Endodermal cell (in vitro differentiated cells): Measurements from ENCODE around the gene KIAA1614. TPM values are rescaled to one million over a fixed set of nuclear protein-coding genes. Genes with fewer than 3 reads are reported as not detected.

Experiments used
- DNase-seq: peaks from one replicate; pipeline ENCODE4 v3.0.0-alpha.2; 2017
- H3K27ac ChIP-seq: 2 replicates; pipeline ENCODE4 v1.5.1; 2013; ENCODE audit warnings: mild to moderate bottlenecking, low read depth, low read length, moderate library complexity
- H3K27me3 ChIP-seq: 2 replicates; pipeline ENCODE4 v1.6.1; 2013; ENCODE audit warnings: mild to moderate bottlenecking, low read length, moderate library complexity; ENCODE audit not compliant: insufficient read depth, control insufficient read depth, poor library complexity, severe bottlenecking
- H3K36me3 ChIP-seq: 2 replicates; pipeline ENCODE4 v1.7.0; 2013; ENCODE audit warnings: mild to moderate bottlenecking, low read length, moderate library complexity; ENCODE audit not compliant: control insufficient read depth, insufficient read depth
- H3K4me1 ChIP-seq: one replicate; pipeline ENCODE4 v1.7.0; 2013; ENCODE audit warnings: low read length; ENCODE audit not compliant: control insufficient read depth, insufficient read depth
- H3K4me3 ChIP-seq: 2 replicates; pipeline ENCODE4 v1.5.1; 2013; ENCODE audit warnings: mild to moderate bottlenecking, low read length, moderate library complexity
- H3K9ac ChIP-seq: 2 replicates; pipeline ENCODE4 v1.6.1; 2013; ENCODE audit warnings: mild to moderate bottlenecking, low read length, moderate library complexity; ENCODE audit not compliant: poor library complexity, severe bottlenecking; ENCODE audit errors: extremely low read depth
- H3K9me3 ChIP-seq: 2 replicates; pipeline ENCODE4 v1.6.1; 2013; ENCODE audit warnings: mild to moderate bottlenecking, low read length, moderate library complexity; ENCODE audit not compliant: control insufficient read depth
- H3K27ac Mint-ChIP-seq: 2 replicates; pipeline ENCODE4 v1.8.0; 2020; ENCODE audit warnings: mixed read lengths
- H3K27me3 Mint-ChIP-seq: 2 replicates; pipeline ENCODE4 v1.8.0; 2021; ENCODE audit warnings: mild to moderate bottlenecking, mixed read lengths; ENCODE audit not compliant: insufficient read depth
- H3K36me3 Mint-ChIP-seq: 2 replicates; pipeline ENCODE4 v1.8.0; 2020; ENCODE audit warnings: low read depth, mixed read lengths
- H3K4me1 Mint-ChIP-seq: 2 replicates; pipeline ENCODE4 v1.8.0; 2020; ENCODE audit warnings: mixed read lengths
- H3K4me3 Mint-ChIP-seq: 2 replicates; pipeline ENCODE4 v1.8.0; 2020; ENCODE audit warnings: mild to moderate bottlenecking, moderate library complexity, mixed read lengths
- H3K9me3 Mint-ChIP-seq: 2 replicates; pipeline ENCODE4 v1.8.0; 2020; ENCODE audit warnings: mild to moderate bottlenecking, mixed read lengths
- CTCF ChIP-seq: fragments of 200-600 bp; sonication (generic); conservative IDR thresholded peaks from 2 replicates; pipeline ENCODE4 v1.5.0; 2021; ENCODE audit warnings: antibody characterized with exemption, mild to moderate bottlenecking
- WGBS, 2 experiments: methylation state at CpG; one replicate each; pipeline versions ENCODE4 v1.1.5 to v1.1.7; 2013; ENCODE audit warnings: missing lambda C conversion rate in 2 of 2, mixed read lengths in 1 of 2; ENCODE audit not compliant: insufficient coverage in 1 of 2, insufficient read length in 1 of 2; 5-methylcytosine and 5-hydroxymethylcytosine counted together
- total RNA-seq, 2 donors: library from RNA; stranded (reverse); fragmentation: NEBNext Ultra II Directional in 1 of 2; extraction: Animal tissue kit (Norgen Biotek cat#: 25700) in 1 of 2; gene quantifications; 2 replicates in 1 of 2; 3 replicates in 1 of 2; pipeline ENCODE4 v1.2.1, GENCODE V29; 2021

Gene KIAA1614
- total RNA-seq, 2 donors from 2014 or later, result 3.3 to 5.8 TPM

- TF ChIP-seq CTCF, result peak; percentile 65
- H3K9ac ChIP-seq, result no peak overlapping the region
- Mint-ChIP-seq H3K27me3 (peaks cover 9% of the 10 kb centered on the region), H3K4me3 (no peak overlapping the region), H3K27ac (no peak overlapping the region), H3K4me1 (peaks cover 15% of the 10 kb centered on the region), H3K9me3 (no peaks in the 10 kb centered on the region), H3K36me3 (no peaks in the 10 kb centered on the region)
- no peak overlapping the region for H3K27ac ChIP-seq
- 77 to 82% methylated on average over 8 to 12 of the region's 12 CpGs for WGBS, 2 experiments
- DNase-seq, result peak; percentile 74
- no peak overlapping the region for H3K4me3 ChIP-seq
- no peaks in the 10 kb centered on the region for H3K36me3 ChIP-seq
- peaks cover 16% of the 10 kb centered on the region for H3K27me3 ChIP-seq
- no peaks in the 10 kb centered on the region for H3K4me1 ChIP-seq
- no peaks in the 10 kb centered on the region for H3K9me3 ChIP-seq
Measured at GRCh38 chr1:180917306-180918065, 4.8 kb downstream of the KIAA1614 start.

- no peaks in the 10 kb centered on the region for H3K36me3 ChIP-seq
Measured at GRCh38 chr1:180918519-180918918, 5.8 kb downstream of the KIAA1614 start.

GRCh38 chr1:180919183-180919700 is 6.5 kb downstream of the KIAA1614 start:
- WGBS, 2 experiments, result 90 to 100% methylated on average over 2 to 9 of the region's 9 CpGs
- H3K9me3 Mint-ChIP-seq, result no peaks in the 10 kb centered on the region
- Histone ChIP-seq H3K4me3 (no peak overlapping the region), H3K27me3 (no peaks in the 10 kb centered on the region), H3K27ac (no peak overlapping the region), H3K36me3 (no peaks in the 10 kb centered on the region), H3K4me1 (peaks cover 9% of the 10 kb centered on the region), H3K9ac (no peak overlapping the region), H3K9me3 (no peaks in the 10 kb centered on the region)
- H3K27me3 Mint-ChIP-seq, result no peaks in the 10 kb centered on the region
- peak; percentile 39 for DNase-seq
- peaks cover 30% of the 10 kb centered on the region for H3K4me1 Mint-ChIP-seq
- TF ChIP-seq CTCF, result no peak
- no peak overlapping the region for H3K4me3 Mint-ChIP-seq
- no peak overlapping the region for H3K27ac Mint-ChIP-seq
- no peaks in the 10 kb centered on the region for H3K36me3 Mint-ChIP-seq

More at GRCh38 chr1:180918519-180918918, 5.8 kb downstream of the KIAA1614 start:
- peaks cover 23% of the 10 kb centered on the region for H3K4me1 Mint-ChIP-seq
- H3K27me3 Mint-ChIP-seq, result peaks cover 7% of the 10 kb centered on the region
- no peak overlapping the region for H3K27ac Mint-ChIP-seq
- no peaks in the 10 kb centered on the region for H3K36me3 Mint-ChIP-seq
- peak; percentile 38 for DNase-seq
- H3K4me3 ChIP-seq, result no peak overlapping the region
- TF ChIP-seq CTCF, result no peak
- H3K4me1 ChIP-seq, result peaks cover 2% of the 10 kb centered on the region
- H3K27me3 ChIP-seq, result peaks cover 7% of the 10 kb centered on the region
- H3K9me3 ChIP-seq, result no peaks in the 10 kb centered on the region
- no peak overlapping the region for H3K4me3 Mint-ChIP-seq
- H3K9ac ChIP-seq, result no peak overlapping the region
- no peak overlapping the region for H3K27ac ChIP-seq
- 83 to 88% methylated on average over 8 to 10 of the region's 10 CpGs for WGBS, 2 experiments
- H3K9me3 Mint-ChIP-seq, result no peaks in the 10 kb centered on the region
